Fibroblast of upper back skin (primary cell): ENCODE results near the gene PLP1.
A peak's percentile ranks its signal among the peaks of the same experiment; 100 is the strongest.
"Not testable (repeated sequence)": the region's sequence is repeated elsewhere in the genome, so short reads cannot be mapped to it uniquely, and the experiment has no call there.

Source experiments
- DNase-seq: peaks from one replicate; pipeline ENCODE4 v3.0.0-alpha.2; 2013

PLP1 gene

GRCh38 chrX:103781062-103781402 is 4.4 kb downstream of the PLP1 start:
- no peak for DNase-seq

- DNase-seq = no peak
These were observed 5.1 kb downstream of the PLP1 start for GRCh38 chrX:103781706-103782105.

GRCh38 chrX:103782640-103783039 is 6.0 kb downstream of the PLP1 start:
- DNase-seq = no peak

GRCh38 chrX:103783196-103783595 is 6.6 kb downstream of the PLP1 start:
- DNase-seq = no peak

- no peak for DNase-seq
These were observed 7.3 kb downstream of the PLP1 start for GRCh38 chrX:103783971-103784370.

- DNase-seq = no peak
These were observed 12.4 kb downstream of the PLP1 start for GRCh38 chrX:103789004-103789403.

- DNase-seq = no peak
These were observed 14.6 kb downstream of the PLP1 start for GRCh38 chrX:103791228-103791627.

- DNase-seq = peak; percentile 57
These were observed 15.3 kb downstream of the PLP1 start for GRCh38 chrX:103791826-103792485.

GRCh38 chrX:103792916-103793544 is 16.4 kb downstream of the PLP1 start:
- peak; percentile 76 for DNase-seq

GRCh38 chrX:103793545-103793940 is 16.9 kb downstream of the PLP1 start:
- peak; percentile 9 for DNase-seq

GRCh38 chrX:103794119-103794518 is 17.5 kb downstream of the PLP1 start:
- no peak for DNase-seq

- peak; percentile 38 for DNase-seq
These were observed 21.1 kb downstream of the PLP1 start for GRCh38 chrX:103797691-103798090.

- DNase-seq = no peak
These were observed 23.7 kb downstream of the PLP1 start for GRCh38 chrX:103800318-103800717.

- no peak for DNase-seq
These were observed 29.2 kb downstream of the PLP1 start for GRCh38 chrX:103805860-103806259.

GRCh38 chrX:103806862-103807474 is 30.3 kb downstream of the PLP1 start:
- no peak for DNase-seq

GRCh38 chrX:103811858-103812257 is 35.2 kb downstream of the PLP1 start:
- no peak for DNase-seq

GRCh38 chrX:103817101-103817500 is 40.5 kb downstream of the PLP1 start:
- not testable (repeated sequence) for DNase-seq

GRCh38 chrX:103817502-103817901 is 40.9 kb downstream of the PLP1 start:
- DNase-seq = peak; percentile 44

GRCh38 chrX:103818842-103819619 is 42.4 kb downstream of the PLP1 start:
- no peak for DNase-seq

- DNase-seq = not testable (repeated sequence)
These were observed 44.2 kb downstream of the PLP1 start for GRCh38 chrX:103820802-103821201.

GRCh38 chrX:103823591-103823990 is 47.0 kb downstream of the PLP1 start:
- peak; percentile 46 for DNase-seq

GRCh38 chrX:103825881-103826280 is 49.2 kb downstream of the PLP1 start:
- DNase-seq = no peak

GRCh38 chrX:103828529-103828928 is 51.9 kb downstream of the PLP1 start:
- no peak for DNase-seq

- DNase-seq = no peak
These were observed 54.2 kb downstream of the PLP1 start for GRCh38 chrX:103830848-103831247.
